Colon (tissue), 2 donors: ENCODE results near the gene CGB8.

Source experiments
- FAIRE-seq: peaks from 2 replicates; lab custom pipeline; 2012; peaks lifted over from hg19 to GRCh38; lab: Jason Lieb, UNC
- donor health status: control.
- donor health status: control.

The CGB8 gene

DNA sequence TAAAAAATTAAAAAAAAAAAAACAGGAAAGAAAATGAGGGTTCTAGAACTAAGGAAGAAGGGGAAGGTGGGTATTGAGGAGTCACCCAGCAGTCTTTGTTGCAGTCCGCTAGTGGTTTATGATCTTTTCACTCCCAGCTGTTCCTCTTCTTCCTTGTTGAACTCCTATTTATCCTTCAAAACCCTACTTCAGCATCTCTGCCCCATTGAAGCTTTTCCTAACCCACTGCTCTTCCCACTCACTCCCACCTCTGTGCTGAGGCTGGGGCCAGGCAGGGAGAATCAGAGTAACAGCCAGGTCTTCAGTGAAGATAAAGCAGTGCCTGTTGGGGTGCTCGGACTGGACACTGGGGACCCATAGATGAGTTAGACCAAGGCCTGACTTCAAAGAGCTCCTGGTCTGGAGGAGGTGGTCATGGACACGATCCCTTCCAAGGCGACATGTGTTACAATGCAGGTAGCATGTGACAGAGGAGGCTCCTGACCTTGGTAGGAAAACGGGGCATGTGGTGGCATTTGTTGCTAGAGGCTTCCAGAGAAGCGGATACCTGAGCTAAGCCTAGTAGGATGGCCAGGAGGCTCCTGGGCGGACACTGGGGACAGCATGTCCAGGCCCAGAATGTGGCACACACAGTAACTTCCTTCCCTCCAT is 43.8 kb downstream of the CGB8 start:
- no peak for FAIRE-seq

DNA sequence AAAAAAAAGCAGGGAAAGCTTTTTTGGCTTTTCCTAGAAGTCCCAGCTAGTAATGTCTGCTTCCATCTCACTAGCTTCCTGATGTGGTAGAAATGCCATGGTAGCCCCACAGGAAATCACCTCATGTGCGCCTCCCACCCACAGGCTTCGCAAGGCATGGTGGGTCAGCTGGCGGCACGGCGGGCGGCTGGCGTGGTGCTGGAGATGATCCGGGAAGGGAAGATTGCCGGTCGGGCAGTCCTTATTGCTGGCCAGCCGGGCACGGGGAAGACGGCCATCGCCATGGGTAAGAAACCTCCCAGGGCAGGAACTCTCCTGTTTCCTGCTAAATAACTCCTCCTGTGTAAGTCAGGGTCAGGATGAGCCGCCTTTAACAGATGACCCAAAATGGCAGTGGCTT is 44.8 kb downstream of the CGB8 start:
- FAIRE-seq, result no peak

DNA sequence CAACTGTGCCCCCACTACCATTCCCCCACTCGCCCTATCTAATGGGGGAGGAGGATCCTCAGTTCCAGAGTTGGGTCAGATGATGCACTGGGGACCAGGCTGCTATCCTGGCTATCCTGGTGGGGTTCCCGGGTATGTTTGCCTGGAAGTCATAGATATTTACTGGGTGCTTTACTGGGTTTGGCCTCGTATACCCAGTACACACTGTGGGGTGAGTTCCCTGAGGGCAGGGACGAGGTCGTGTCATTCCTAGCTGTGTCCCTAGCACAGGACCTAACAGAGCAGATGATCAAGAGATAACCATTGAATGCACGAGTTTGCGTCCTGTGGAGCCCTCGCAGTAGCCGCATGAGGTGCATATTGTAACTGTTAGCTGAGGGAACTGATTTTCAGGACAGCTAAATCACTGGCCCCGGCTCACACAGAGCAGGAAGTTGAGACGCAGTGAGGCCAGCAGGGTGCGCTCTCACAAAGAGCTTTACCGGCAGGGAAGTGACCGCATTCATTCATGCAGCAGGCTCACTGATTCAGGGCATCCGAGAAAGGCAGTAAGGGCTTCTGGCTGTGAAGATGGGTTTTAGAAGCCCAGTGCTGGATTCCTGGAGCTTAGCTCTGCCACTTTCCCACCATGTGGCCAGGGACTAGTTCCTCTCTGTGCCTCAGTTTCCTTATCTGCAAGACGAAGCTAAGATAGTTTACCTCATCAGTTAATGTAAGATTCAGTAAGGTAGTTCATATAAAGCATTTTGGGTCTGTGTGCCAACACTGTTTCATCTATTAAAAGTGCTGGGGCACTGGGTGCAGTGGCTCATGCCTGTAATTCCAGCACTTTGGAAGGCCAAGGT is 49.2 kb downstream of the CGB8 start:
- FAIRE-seq, result no peak

DNA sequence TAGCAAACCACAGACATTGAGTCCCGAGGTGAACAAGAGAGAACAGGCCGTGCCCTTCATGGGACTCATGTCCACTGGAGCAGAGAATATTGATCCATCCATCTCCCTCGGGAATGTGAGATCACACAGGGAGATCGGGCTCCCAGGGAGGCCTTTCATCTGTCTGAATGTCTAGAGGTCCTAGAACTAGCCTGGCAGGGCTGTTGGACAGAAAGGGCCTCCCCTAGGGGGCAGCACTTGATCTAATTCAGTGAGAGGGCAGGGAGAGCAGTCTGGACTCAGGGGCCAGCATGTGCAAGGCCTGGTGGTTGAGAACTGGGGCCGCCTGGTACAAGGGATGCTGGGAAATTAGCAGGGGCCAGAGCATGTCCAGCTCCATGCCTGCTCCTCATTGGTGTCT is 50.9 kb downstream of the CGB8 start:
- FAIRE-seq, result no peak
